K562 (cell line): ENCODE measurements around the gene RREB1. TPM values are rescaled to one million over a fixed set of nuclear protein-coding genes. Genes with fewer than 3 reads are reported as not detected.
A peak's percentile ranks its signal among the peaks of the same experiment; 100 is the strongest.

Source experiments
- ATAC-seq: fragments of 200-7000 bp; cut with Tn5 transposase; 3 replicates; pipeline ENCODE4 v1.9.1; 2020; ENCODE audit warnings: moderate library complexity
- BruUV-seq: library from RNA; stranded (reverse); fragments of 400-500 nt; replicated peaks from 2 replicates; lab custom pipeline; 2021; lab: Mats Ljungman, UMichigan
- CTCF ChIA-PET: fragments of 300-600 bp; formaldehyde crosslinking; extraction: SDS; loops from one replicate; lab custom pipeline; 2021; ENCODE audit warnings: low intra/inter-chr PET ratio; lab: Yijun Ruan, JAX
- POLR2A ChIA-PET: fragments of 300-600, 350-650 bp; sonication (Branson Sonifier 250); formaldehyde crosslinking; extraction: SDS; loops from one replicate; lab custom pipeline; 2021; ENCODE audit warnings: antibody characterized with exemption, inconsistent platforms; lab: Yijun Ruan, JAX
- DNase-seq, 4 experiments: peaks; one replicate each; pipeline versions ENCODE4 v3.0.0 to v3.0.0-alpha.2; 2011 to 2018; ENCODE audit warnings: low spot score in 3 of 4, mixed read lengths in 3 of 4; ENCODE audit errors: extremely low read depth in 1 of 4
- FAIRE-seq: peaks from 2 replicates; lab custom pipeline; 2011; peaks lifted over from hg19 to GRCh38; lab: Jason Lieb, UNC
- H2AFZ ChIP-seq: 2 replicates; pipeline ENCODE4 v1.6.0; 2011; ENCODE audit warnings: low read depth, low read length, control low read depth, inconsistent platforms
- H3K27ac ChIP-seq: fragments of 200-600 bp; 3 replicates; pipeline ENCODE4 v1.8.0; 2011; ENCODE audit warnings: low read depth, mild to moderate bottlenecking, control low read depth, inconsistent platforms, low read length, moderate library complexity, mixed read lengths; ENCODE audit errors: extremely low read depth
- H3K27me3 ChIP-seq, 2 experiments: fragments of 300-600 bp in 1 of 2; 2 replicates in 1 of 2; 3 replicates in 1 of 2; pipeline versions ENCODE4 v1.6.0 to v1.8.0; 2011; ENCODE audit warnings: inconsistent platforms in 2 of 2, low read length in 2 of 2, mild to moderate bottlenecking in 1 of 2, mixed read lengths in 1 of 2, moderate library complexity in 1 of 2; ENCODE audit not compliant: control insufficient read depth in 2 of 2, insufficient read depth in 2 of 2
- H3K36me3 ChIP-seq: fragments of 300-600 bp; 3 replicates; pipeline ENCODE4 v1.8.0; 2011; ENCODE audit warnings: mild to moderate bottlenecking, low read length, inconsistent platforms; ENCODE audit not compliant: control insufficient read depth, insufficient read depth
- H3K4me1 ChIP-seq, 2 experiments: fragments of 200-600 bp in 1 of 2; replicated peaks in 1 of 2; 2 replicates in 1 of 2; 3 replicates in 1 of 2; pipeline versions ENCODE4 v1.5.1 to v1.8.0; 2011; ENCODE audit warnings: inconsistent platforms in 2 of 2, low read length in 2 of 2, mild to moderate bottlenecking in 1 of 2, mixed read lengths in 1 of 2, moderate library complexity in 1 of 2; ENCODE audit not compliant: control insufficient read depth in 2 of 2, insufficient read depth in 2 of 2
- H3K4me2 ChIP-seq: 2 replicates; pipeline ENCODE4 v1.6.1; 2011; ENCODE audit warnings: low read length, control low read depth, inconsistent platforms, mixed read lengths; ENCODE audit not compliant: insufficient read depth
- H3K4me3 ChIP-seq: fragments of 200-600 bp; sonication (generic), shearing (Covaris generic); 2 replicates; pipeline ENCODE4 v1.5.1; 2016; ENCODE audit warnings: control low read depth, inconsistent platforms
- H3K79me2 ChIP-seq: fragments of 200-600 bp; 3 replicates; pipeline ENCODE4 v1.8.0; 2011; ENCODE audit warnings: low read length, inconsistent platforms; ENCODE audit not compliant: control insufficient read depth, insufficient read depth
- H3K9ac ChIP-seq, 2 experiments: 2 replicates each; pipeline versions ENCODE4 v1.6.0 to v1.6.1; 2011; ENCODE audit warnings: low read depth in 2 of 2, low read length in 2 of 2, control low read depth in 1 of 2, inconsistent platforms in 1 of 2, mild to moderate bottlenecking in 1 of 2, mixed read lengths in 1 of 2; ENCODE audit not compliant: insufficient read depth in 1 of 2
- H3K9me1 ChIP-seq: one replicate; pipeline ENCODE4 v1.6.0; 2011; ENCODE audit warnings: inconsistent platforms, mild to moderate bottlenecking, low read length, moderate library complexity; ENCODE audit not compliant: control insufficient read depth, insufficient read depth
- H3K9me3 ChIP-seq: replicated peaks from 2 replicates; pipeline ENCODE4 v1.5.1; 2011; ENCODE audit warnings: low read depth, low read length, inconsistent platforms; ENCODE audit not compliant: control insufficient read depth, insufficient read depth
- H4K20me1 ChIP-seq: replicated peaks from 2 replicates; pipeline ENCODE4 v1.6.1; 2011; ENCODE audit warnings: low read length, inconsistent platforms, mixed read lengths; ENCODE audit not compliant: control insufficient read depth, insufficient read depth
- ZNF707 ChIP-seq: fragments of 250-450 bp; sonication (Bioruptor Pico); conservative IDR thresholded peaks from 2 replicates; pipeline ENCODE4 v1.8.0; 2022; ENCODE audit warnings: inconsistent platforms, mild to moderate bottlenecking, moderate library complexity
- WGBS: fragments of 100-300 bp; shearing (Covaris generic); methylation state at CpG from one replicate; pipeline ENCODE4 v1.1.6; 2016; ENCODE audit warnings: low coverage, mixed read lengths; ENCODE audit not compliant: insufficient coverage; ENCODE audit errors: missing lambda C conversion rate; 5-methylcytosine and 5-hydroxymethylcytosine counted together
- in situ Hi-C: fragments of 300-500 bp; cut with MboI; formaldehyde crosslinking; loops from 4 replicates; pipeline ENCODE4 v1.15.0; 2018; ENCODE audit warnings: inconsistent platforms, mixed read lengths
- intact Hi-C: fragments of 100-400 bp; cut with micrococcal nuclease; formaldehyde crosslinking; loops from 2 replicates; pipeline ENCODE4 v1.14.2; 2022
- polyA plus RNA-seq, 8 experiments: library from polyadenylated mRNA; depleted of rRNA in 4 of 8; stranded (reverse) in 5 of 8; unstranded in 3 of 8; fragments of >200 nt; fragmentation: Nextera tagmentation in 2 of 8; fragmentation: Illumina TruSeq in 1 of 8; extraction: Ambion mirVana in 2 of 8; extraction: Trizol in 1 of 8; gene quantifications; 2 replicates each; pipeline versions ENCODE4 v1.2.1 to v1.2.3, GENCODE V29; 2011 to 2014; ENCODE audit warnings: inconsistent platforms in 1 of 8, missing spikeins in 1 of 8
- total RNA-seq, 7 experiments: library from RNA; depleted of rRNA in 6 of 7; stranded (reverse); fragments of >200 nt in 6 of 7; fragmentation: Illumina TruSeq in 2 of 7; extraction: Trizol in 2 of 7; gene quantifications; 2 replicates each; pipeline versions ENCODE4 v1.2.1 to v1.2.3, GENCODE V29; 2011 to 2021; ENCODE audit warnings: low replicate concordance in 1 of 7
- TF ChIP-seq, protein P1 (sequence below), 2 experiments: fragments of 450-650 bp in 1 of 2; sonication (generic) in 1 of 2; formaldehyde crosslinking in 1 of 2; IDR thresholded peaks in 1 of 2; conservative IDR thresholded peaks in 1 of 2; 2 replicates each; pipeline versions ENCODE4 v1.6.1 to v1.8.1; 2016 to 2023; ENCODE audit warnings: mild to moderate bottlenecking in 2 of 2, moderate library complexity in 2 of 2, inconsistent platforms in 1 of 2, missing genetic modification reagents in 1 of 2
- TF ChIP-seq, protein P2 (sequence below): conservative IDR thresholded peaks from 2 replicates; pipeline ENCODE4 v1.6.1; 2011; ENCODE audit warnings: low read depth, mild to moderate bottlenecking, low read length; ENCODE audit not compliant: control insufficient read depth

Gene RREB1
- total and polyA plus RNA-seq, 9 of the 15 experiments (the other 6 are each of a cell fraction or from before 2014, with no cell fraction given), result 3.3 to 64.2 (median 19.3) TPM

DNA sequence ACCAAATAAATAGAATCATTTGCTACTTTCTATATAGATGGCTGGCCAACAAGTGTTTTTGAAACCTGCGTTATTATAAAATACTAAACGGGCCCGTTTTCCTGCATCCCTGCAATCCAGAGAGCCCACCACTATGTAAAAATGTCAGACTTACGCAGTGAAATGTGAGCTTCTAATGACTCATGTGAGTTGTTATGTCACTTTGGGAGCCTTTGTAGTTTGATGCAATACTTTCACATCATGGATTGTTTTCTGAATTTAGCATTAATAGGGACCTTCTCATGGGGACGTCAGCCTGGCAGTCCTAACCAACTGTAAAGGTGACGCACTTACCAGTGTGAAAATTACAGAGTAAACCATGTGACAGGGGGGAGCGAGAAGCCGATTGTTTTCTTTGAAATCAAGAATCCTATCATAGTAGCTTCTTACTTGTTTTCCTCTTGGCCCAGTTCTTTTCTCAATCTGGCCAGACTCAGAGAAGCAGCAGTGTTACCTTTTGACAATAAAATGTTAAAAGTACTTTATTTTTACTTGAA lies 130.0 kb downstream of the RREB1 start:
- WGBS, result 97% methylated on average over 8 of the region's 8 CpGs
- BruUV-seq, result no TSS peak
- Histone ChIP-seq H3K9ac (no peak overlapping the region), H3K27ac (no peak overlapping the region), H4K20me1 (0 out of 2 replicates have a peak, but pooled peaks cover 5% of the 10 kb centered on the region), H3K27me3 (no peaks in the 10 kb centered on the region), H3K9me3 (no peaks in the 10 kb centered on the region), H3K36me3 (peaks cover 86% of the 10 kb centered on the region), H2AFZ (no peak overlapping the region), H3K4me2 (no peak overlapping the region), H3K4me3 (no peak overlapping the region), H3K79me2 (peaks cover 75% of the 10 kb centered on the region), H3K9me1 (peaks cover 2% of the 10 kb centered on the region), H3K4me1 (peaks cover 25 to 27% of the 10 kb centered on the region in 2 experiments)
- no peak for FAIRE-seq
- in situ Hi-C loops (loop anchor here (25.0 kb wide), 1 partner anchor 550 kb away; no protein-coding TSS in a partner anchor), intact Hi-C loops (loop anchor here (5.0 to 10.0 kb wide), 2 partner anchors 130 to 223 kb away; partner anchors contain the start of gene RREB1)
- no peak for DNase-seq
- POLR2A ChIA-PET, result no interaction called here
- CTCF ChIA-PET, result no interaction called here
- TF ChIP-seq ZNF707 (CRISPR knock-in tag), result 0 out of 2 replicates have a peak, but pooled peaks have one; percentile 14
- TF ChIP-seq, protein P1, sequence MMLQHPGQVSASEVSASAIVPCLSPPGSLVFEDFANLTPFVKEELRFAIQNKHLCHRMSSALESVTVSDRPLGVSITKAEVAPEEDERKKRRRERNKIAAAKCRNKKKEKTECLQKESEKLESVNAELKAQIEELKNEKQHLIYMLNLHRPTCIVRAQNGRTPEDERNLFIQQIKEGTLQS (IDR thresholded peaks at IDR 0.05), result peak; percentile 24; the same call in 1 of the 2 replicates
- TF ChIP-seq, protein P1 (CRISPR knock-in tag; conservative IDR thresholded peaks at IDR 0.05), result no peak
- TF ChIP-seq, protein P2, sequence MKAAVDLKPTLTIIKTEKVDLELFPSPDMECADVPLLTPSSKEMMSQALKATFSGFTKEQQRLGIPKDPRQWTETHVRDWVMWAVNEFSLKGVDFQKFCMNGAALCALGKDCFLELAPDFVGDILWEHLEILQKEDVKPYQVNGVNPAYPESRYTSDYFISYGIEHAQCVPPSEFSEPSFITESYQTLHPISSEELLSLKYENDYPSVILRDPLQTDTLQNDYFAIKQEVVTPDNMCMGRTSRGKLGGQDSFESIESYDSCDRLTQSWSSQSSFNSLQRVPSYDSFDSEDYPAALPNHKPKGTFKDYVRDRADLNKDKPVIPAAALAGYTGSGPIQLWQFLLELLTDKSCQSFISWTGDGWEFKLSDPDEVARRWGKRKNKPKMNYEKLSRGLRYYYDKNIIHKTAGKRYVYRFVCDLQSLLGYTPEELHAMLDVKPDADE, result no peak
- no peak for ATAC-seq
